Stimulated activated CD4-positive, alpha-beta T cell treated with anti-CD3 and anti-CD28 coated beads, Interleukin-4, amount 100 ng/mL, for 1 hour (primary cell): ENCODE measurements around the gene F2RL2.

ENCODE experiments used
- DNase-seq: peaks from one replicate; pipeline ENCODE4 v3.0.0-alpha.2; 2020

Gene F2RL2

DNA sequence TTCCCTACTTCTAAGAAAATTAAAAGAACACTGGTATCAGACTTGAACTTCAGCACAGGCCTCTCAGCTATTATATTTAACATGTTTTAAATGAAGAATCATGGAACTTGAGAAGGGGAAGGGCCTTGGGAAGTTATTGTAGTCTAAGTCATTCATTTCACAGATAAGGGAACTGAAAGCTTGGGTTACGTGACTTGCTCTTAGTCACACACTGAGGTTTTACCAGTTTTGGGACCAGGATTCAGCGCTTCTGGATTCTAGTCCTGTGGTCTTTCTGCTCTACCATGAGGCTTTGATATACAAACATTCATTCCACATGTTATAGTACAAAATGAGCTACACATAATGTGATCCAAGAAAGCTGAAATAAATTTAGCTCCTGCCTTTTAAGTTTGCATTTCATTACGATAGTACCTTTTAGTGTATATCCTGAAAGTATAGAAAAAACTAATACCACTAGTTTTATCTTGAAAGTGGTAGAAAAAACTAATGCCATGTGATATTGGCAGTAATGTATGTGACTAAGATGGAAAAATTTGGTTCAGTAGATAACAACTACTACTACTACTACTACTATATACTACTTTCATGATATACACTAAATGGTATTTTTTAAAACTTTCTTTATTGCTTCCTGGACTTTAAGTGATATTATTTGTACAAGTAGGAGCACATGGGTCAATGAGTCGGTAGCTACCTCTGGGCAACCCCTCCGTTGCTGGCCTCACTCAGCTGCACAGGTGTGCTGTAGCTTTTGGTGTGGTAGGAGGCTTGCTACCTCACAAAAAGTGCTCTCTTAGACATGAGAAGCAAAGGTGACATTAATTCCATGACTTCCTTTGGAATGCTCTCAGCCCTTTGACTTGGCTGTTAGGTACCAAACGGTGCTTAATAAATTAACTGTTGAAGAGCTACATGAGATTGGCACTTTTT, 40.7 kb downstream of the F2RL2 start:
- no peak for DNase-seq

- no peak for DNase-seq
These were observed 42.2 kb downstream of the F2RL2 start for GRCh38 chr5:76580981-76581380.

GRCh38 chr5:76579166-76579937, 43.9 kb downstream of the F2RL2 start:
- no peak for DNase-seq

DNA sequence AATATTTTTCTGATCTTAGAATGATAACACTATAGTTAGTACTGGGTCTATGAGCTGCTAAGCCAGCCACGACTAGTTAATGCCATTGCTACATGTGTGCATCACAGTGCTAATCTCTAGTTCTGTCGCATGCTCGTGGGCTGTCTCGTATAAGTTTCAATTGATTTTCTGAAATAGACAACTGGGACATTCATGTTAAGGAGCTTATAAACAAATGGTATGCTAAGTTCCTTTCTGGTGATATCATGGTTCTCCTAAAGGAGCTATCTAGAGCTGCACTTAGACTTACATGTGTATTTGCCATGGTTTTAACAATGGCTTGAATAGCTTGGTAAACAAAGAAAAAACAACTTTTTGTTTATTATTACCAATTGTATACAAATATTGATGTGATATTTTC, 46.2 kb downstream of the F2RL2 start:
- DNase-seq = no peak

- no peak for DNase-seq
These were observed 46.8 kb downstream of the F2RL2 start for GRCh38 chr5:76576450-76576849.

DNA sequence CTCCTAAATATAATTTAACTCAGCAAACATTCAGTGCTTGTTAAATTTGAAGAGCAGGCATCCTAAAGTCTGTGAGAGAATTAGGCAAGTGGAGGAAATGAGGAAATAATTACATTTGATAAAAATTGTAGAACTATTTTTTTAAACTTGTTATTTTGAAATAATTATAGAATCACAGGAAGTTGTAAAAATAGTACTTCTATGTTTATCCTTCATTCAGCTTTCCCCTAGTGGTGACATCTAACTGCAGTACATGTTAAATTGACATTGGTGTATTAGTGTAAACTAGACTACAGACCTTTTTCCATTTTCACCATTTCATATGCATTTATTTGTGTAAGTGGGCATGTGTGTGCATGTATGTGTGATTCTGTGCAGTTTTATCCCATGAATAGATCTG, 51.6 kb downstream of the F2RL2 start:
- no peak for DNase-seq

GRCh38 chr5:76570153-76570552, 53.0 kb downstream of the F2RL2 start:
- DNase-seq = no peak
